Osteocyte (in vitro differentiated cells): ENCODE data around the gene CCDC170. TPM values are rescaled to one million over a fixed set of nuclear protein-coding genes. Genes with fewer than 3 reads are reported as not detected.
"Not testable (repeated sequence)": the region's sequence is repeated elsewhere in the genome, so short reads cannot be mapped to it uniquely, and the experiment has no call there.

Experiments used
- DNase-seq: peaks from one replicate; pipeline ENCODE4 v3.0.0; 2021; ENCODE audit warnings: mixed read lengths; ENCODE audit not compliant: unreplicated experiment; ENCODE audit errors: extremely low spot score
- H3K27ac Mint-ChIP-seq: one replicate; pipeline ENCODE4 v1.8.0; 2021; ENCODE audit warnings: mild to moderate bottlenecking, mixed read lengths; ENCODE audit not compliant: unreplicated experiment
- H3K27me3 Mint-ChIP-seq: one replicate; pipeline ENCODE4 v1.8.0; 2021; ENCODE audit warnings: mixed read lengths; ENCODE audit not compliant: unreplicated experiment
- H3K36me3 Mint-ChIP-seq: one replicate; pipeline ENCODE4 v1.8.0; 2021; ENCODE audit warnings: mixed read lengths; ENCODE audit not compliant: unreplicated experiment
- H3K4me1 Mint-ChIP-seq: one replicate; pipeline ENCODE4 v1.8.0; 2021; ENCODE audit warnings: mixed read lengths; ENCODE audit not compliant: unreplicated experiment
- H3K4me3 Mint-ChIP-seq: one replicate; pipeline ENCODE4 v1.8.0; 2021; ENCODE audit warnings: mild to moderate bottlenecking, moderate library complexity, mixed read lengths; ENCODE audit not compliant: unreplicated experiment
- H3K9me3 Mint-ChIP-seq: one replicate; pipeline ENCODE4 v1.8.0; 2021; ENCODE audit warnings: mixed read lengths; ENCODE audit not compliant: unreplicated experiment
- total RNA-seq: library from RNA; stranded (reverse); gene quantifications from 2 replicates; pipeline ENCODE4 v1.2.1, GENCODE V29; 2021
- TF ChIP-seq, protein P1 (sequence below): fragments of 200-600 bp; sonication (generic); IDR thresholded peaks from 2 replicates; pipeline ENCODE4 v1.5.0; 2021; ENCODE audit warnings: antibody characterized with exemption, mild to moderate bottlenecking, moderate library complexity

Gene CCDC170
- total RNA-seq, 1 donor from 2014 or later = 0.78 TPM

DNA sequence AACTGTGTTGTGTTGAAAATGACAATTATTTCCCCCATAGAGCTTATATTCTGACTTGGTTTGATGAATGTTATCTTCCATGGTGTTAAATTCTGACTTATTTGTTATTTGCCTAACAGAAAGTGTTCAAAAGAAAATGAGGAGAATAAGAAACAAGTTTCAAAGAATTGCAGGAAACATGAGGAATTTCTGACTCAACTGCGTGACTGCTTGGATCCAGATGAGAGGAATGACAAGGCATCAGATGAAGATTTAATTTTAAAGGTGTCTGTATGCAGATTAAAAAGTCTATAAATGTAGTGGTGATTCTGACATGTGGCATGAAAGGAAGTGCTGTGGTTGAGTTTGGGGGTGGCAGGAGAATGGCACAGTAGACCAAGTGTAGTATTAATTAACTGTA is 50.6 kb downstream of the CCDC170 start:
- H3K27me3 Mint-ChIP-seq = peaks cover 3% of the 10 kb centered on the region
- H3K4me3 Mint-ChIP-seq = no peak overlapping the region
- H3K27ac Mint-ChIP-seq = no peak overlapping the region
- peaks cover 11% of the 10 kb centered on the region for H3K9me3 Mint-ChIP-seq
- H3K36me3 Mint-ChIP-seq = no peaks in the 10 kb centered on the region
- TF ChIP-seq, protein P1, sequence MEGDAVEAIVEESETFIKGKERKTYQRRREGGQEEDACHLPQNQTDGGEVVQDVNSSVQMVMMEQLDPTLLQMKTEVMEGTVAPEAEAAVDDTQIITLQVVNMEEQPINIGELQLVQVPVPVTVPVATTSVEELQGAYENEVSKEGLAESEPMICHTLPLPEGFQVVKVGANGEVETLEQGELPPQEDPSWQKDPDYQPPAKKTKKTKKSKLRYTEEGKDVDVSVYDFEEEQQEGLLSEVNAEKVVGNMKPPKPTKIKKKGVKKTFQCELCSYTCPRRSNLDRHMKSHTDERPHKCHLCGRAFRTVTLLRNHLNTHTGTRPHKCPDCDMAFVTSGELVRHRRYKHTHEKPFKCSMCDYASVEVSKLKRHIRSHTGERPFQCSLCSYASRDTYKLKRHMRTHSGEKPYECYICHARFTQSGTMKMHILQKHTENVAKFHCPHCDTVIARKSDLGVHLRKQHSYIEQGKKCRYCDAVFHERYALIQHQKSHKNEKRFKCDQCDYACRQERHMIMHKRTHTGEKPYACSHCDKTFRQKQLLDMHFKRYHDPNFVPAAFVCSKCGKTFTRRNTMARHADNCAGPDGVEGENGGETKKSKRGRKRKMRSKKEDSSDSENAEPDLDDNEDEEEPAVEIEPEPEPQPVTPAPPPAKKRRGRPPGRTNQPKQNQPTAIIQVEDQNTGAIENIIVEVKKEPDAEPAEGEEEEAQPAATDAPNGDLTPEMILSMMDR = no peak
- no peak for DNase-seq
- H3K4me1 Mint-ChIP-seq = no peaks in the 10 kb centered on the region

DNA sequence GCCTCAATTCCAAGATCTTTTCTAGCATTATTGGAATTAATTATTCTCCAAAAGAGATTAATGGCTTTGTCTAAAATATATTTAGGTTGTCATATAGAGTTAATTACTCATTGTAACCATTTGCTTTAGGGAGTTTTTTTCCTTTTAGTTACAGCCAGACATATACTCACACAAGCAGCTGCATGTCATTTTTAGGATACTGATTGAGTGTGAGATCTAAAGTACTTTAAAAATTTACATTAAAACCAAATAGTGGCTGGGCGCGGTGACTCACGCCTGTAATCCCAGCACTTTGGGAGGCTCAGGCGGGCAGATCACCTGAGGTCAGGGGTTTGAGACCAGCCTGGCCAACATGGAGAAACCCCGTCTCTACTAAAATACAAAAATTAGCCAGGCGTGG is 51.1 kb downstream of the CCDC170 start:
- H3K27me3 Mint-ChIP-seq, H3K4me1 Mint-ChIP-seq, H3K36me3 Mint-ChIP-seq, H3K4me3 Mint-ChIP-seq, H3K9me3 Mint-ChIP-seq, H3K27ac Mint-ChIP-seq, DNase-seq: not testable (repeated sequence)

DNA sequence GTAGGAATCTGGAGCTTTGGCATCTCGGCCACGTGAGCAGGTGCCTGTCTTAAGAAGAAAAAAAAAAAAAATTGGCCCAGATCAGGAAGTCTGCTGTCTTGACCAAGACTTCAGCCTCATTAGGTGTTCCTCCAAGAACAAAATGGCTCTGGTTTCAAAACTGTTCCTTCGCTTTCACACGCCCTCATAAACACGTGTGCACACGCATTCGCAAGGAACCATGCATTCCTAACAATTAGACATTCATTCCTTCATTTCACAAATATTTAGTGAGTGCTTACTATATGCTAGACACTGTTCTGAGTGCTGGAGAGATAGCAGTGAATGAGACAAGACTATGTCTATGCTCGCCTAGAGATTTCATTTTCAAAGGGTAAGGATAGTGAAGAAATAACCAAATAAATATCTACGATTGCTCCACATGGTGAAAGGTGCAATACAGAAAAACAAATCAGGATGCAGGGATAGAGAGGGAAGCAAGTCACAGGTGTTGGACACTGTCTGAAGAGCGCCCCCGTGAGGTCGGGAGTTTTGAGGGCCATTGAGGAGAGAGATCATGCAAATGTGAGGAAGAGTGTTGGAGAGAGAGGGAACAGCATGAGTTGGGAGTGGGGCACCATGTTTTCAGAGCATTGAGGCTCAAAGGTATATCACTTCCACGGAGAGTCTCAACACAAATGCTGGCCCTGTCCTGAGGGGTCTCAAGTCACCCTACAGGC is 53.3 kb downstream of the CCDC170 start:
- Mint-ChIP-seq H3K9me3 (no peaks in the 10 kb centered on the region), H3K36me3 (no peaks in the 10 kb centered on the region), H3K4me3 (no peak overlapping the region), H3K4me1 (no peaks in the 10 kb centered on the region), H3K27ac (no peak overlapping the region), H3K27me3 (peaks cover 3% of the 10 kb centered on the region)
- no peak for DNase-seq
- TF ChIP-seq, protein P1 = no peak

DNA sequence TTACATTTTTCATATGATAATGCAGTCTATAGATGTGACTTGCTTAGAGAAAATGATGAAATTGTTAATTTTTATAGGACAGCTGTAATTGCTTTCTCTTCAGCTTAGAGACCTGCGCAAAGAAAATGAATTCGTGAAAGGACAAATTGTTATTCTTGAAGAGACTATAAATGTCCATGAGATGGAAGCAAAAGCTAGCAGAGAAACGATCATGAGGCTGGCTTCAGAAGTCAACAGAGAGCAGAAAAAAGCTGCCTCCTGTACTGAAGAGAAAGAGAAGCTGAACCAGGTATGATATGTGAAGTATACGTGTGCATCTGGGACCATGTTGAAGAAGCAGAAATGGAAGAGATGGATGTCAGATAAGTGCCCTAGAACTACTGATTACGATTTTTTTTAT is 54.4 kb downstream of the CCDC170 start:
- Mint-ChIP-seq H3K4me3 (no peak overlapping the region), H3K27ac (no peak overlapping the region), H3K36me3 (no peaks in the 10 kb centered on the region), H3K27me3 (peaks cover 3% of the 10 kb centered on the region), H3K4me1 (no peaks in the 10 kb centered on the region), H3K9me3 (no peaks in the 10 kb centered on the region)
- TF ChIP-seq, protein P1 = no peak
- DNase-seq = no peak

DNA sequence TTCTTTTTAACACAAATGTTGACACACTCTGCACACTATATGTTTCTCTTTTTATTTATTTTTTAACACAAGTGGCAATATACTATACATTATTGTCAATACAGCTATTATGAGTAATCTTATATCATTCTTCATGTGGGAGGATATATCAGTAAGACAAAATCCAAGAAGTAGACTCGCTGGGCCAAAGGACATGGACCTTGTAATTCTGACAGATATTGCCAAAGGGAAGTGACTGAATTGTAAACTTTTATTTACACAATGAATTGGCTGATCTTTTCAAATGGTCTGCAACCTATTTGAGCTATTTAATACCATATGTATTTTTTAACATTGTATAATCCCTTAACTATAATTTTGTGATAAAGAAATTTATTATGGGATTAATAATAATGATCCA is 56.0 kb downstream of the CCDC170 start:
- Mint-ChIP-seq H3K27ac (no peak overlapping the region), H3K36me3 (no peaks in the 10 kb centered on the region), H3K4me3 (no peak overlapping the region), H3K27me3 (peaks cover 3% of the 10 kb centered on the region), H3K9me3 (no peaks in the 10 kb centered on the region), H3K4me1 (no peaks in the 10 kb centered on the region)
- no peak for DNase-seq
- TF ChIP-seq, protein P1 = no peak
